Mesenchymal stem cell (in vitro differentiated cells and primary cell): ENCODE data around the gene PRKG1.

Source experiments
- DNase-seq: peaks from one replicate; pipeline ENCODE4 v3.0.0-alpha.2; 2013
- H2AFZ ChIP-seq: one replicate; pipeline ENCODE4 v1.6.1; 2013; ENCODE audit warnings: low read depth, mild to moderate bottlenecking, control low read depth, inconsistent platforms, low read length, moderate library complexity
- H2AK5ac ChIP-seq: 2 replicates; pipeline ENCODE4 v1.6.1; 2013; ENCODE audit warnings: low read length, moderate library complexity, mild to moderate bottlenecking, inconsistent platforms; ENCODE audit not compliant: severe bottlenecking
- H2BK120ac ChIP-seq: one replicate; pipeline ENCODE4 v1.6.1; 2013; ENCODE audit warnings: low read depth, mild to moderate bottlenecking, inconsistent platforms, low read length, moderate library complexity
- H2BK12ac ChIP-seq, 2 experiments: one replicate each; pipeline ENCODE4 v1.6.1; 2013; ENCODE audit warnings: inconsistent platforms in 2 of 2, low read length in 2 of 2, mild to moderate bottlenecking in 2 of 2, moderate library complexity in 2 of 2, control low read depth in 1 of 2
- H2BK15ac ChIP-seq: one replicate; pipeline ENCODE4 v1.6.1; 2013; ENCODE audit warnings: mild to moderate bottlenecking, low read depth, inconsistent platforms; ENCODE audit not compliant: poor library complexity, severe bottlenecking
- H2BK5ac ChIP-seq: 2 replicates; pipeline ENCODE4 v1.6.1; 2013; ENCODE audit warnings: low read depth, mild to moderate bottlenecking, low read length, control low read depth, inconsistent platforms; ENCODE audit not compliant: poor library complexity, severe bottlenecking
- H3K14ac ChIP-seq, 2 experiments: one replicate each; pipeline ENCODE4 v1.6.1; 2013; ENCODE audit warnings: inconsistent platforms in 2 of 2, low read length in 2 of 2, control low read depth in 1 of 2, mild to moderate bottlenecking in 1 of 2, moderate library complexity in 1 of 2
- H3K18ac ChIP-seq, 2 experiments: one replicate each; pipeline ENCODE4 v1.6.1; 2013; ENCODE audit warnings: inconsistent platforms in 2 of 2, low read length in 2 of 2, control low read depth in 1 of 2, low read depth in 1 of 2, mild to moderate bottlenecking in 1 of 2
- H3K23ac ChIP-seq, 2 experiments: one replicate each; pipeline ENCODE4 v1.6.1; 2013; ENCODE audit warnings: inconsistent platforms in 2 of 2, low read length in 2 of 2, mild to moderate bottlenecking in 2 of 2, moderate library complexity in 2 of 2, control low read depth in 1 of 2
- H3K27ac ChIP-seq: 2 replicates; pipeline ENCODE4 v1.5.1; 2013; ENCODE audit warnings: mild to moderate bottlenecking, moderate library complexity, low read length, control low read depth, inconsistent platforms; ENCODE audit not compliant: poor library complexity, severe bottlenecking
- H3K27me3 ChIP-seq, 2 experiments: 2 replicates each; pipeline versions ENCODE4 v1.6.1 to v1.7.0; 2013; ENCODE audit warnings: low read length in 2 of 2, mild to moderate bottlenecking in 2 of 2, moderate library complexity in 2 of 2, control low read depth in 1 of 2, inconsistent platforms in 1 of 2; ENCODE audit not compliant: control insufficient read depth in 1 of 2, insufficient read depth in 1 of 2
- H3K36me3 ChIP-seq, 2 experiments: 2 replicates each; pipeline versions ENCODE4 v1.6.1 to v1.7.0; 2013; ENCODE audit warnings: low read length in 2 of 2, control low read depth in 1 of 2, inconsistent platforms in 1 of 2, low read depth in 1 of 2, mild to moderate bottlenecking in 1 of 2; ENCODE audit not compliant: insufficient read depth in 2 of 2, control insufficient read depth in 1 of 2
- H3K4ac ChIP-seq, 2 experiments: one replicate each; pipeline ENCODE4 v1.6.1; 2013; ENCODE audit warnings: inconsistent platforms in 2 of 2, low read length in 2 of 2, mild to moderate bottlenecking in 2 of 2, moderate library complexity in 2 of 2, control low read depth in 1 of 2, low read depth in 1 of 2
- H3K4me1 ChIP-seq: 2 replicates; pipeline ENCODE4 v1.6.1; 2013; ENCODE audit warnings: low read depth, low read length, control low read depth; ENCODE audit not compliant: control insufficient read depth, insufficient read depth
- H3K4me2 ChIP-seq: 2 replicates; pipeline ENCODE4 v1.6.1; 2013; ENCODE audit warnings: low read length, mild to moderate bottlenecking, inconsistent platforms; ENCODE audit not compliant: poor library complexity, severe bottlenecking
- H3K4me3 ChIP-seq, 2 experiments: 2 replicates each; pipeline versions ENCODE4 v1.5.1 to v1.7.0; 2013; ENCODE audit warnings: low read length in 2 of 2, mild to moderate bottlenecking in 2 of 2, control low read depth in 1 of 2, low read depth in 1 of 2; ENCODE audit not compliant: insufficient read depth in 1 of 2
- H3K79me1 ChIP-seq: replicated peaks from 2 replicates; pipeline ENCODE4 v1.6.1; 2013; ENCODE audit warnings: mild to moderate bottlenecking, control low read depth, low read length, inconsistent platforms; ENCODE audit not compliant: poor library complexity, severe bottlenecking
- H3K9ac ChIP-seq: 2 replicates; pipeline ENCODE4 v1.7.0; 2013; ENCODE audit warnings: mild to moderate bottlenecking, low read length, moderate library complexity
- H3K9me3 ChIP-seq: 2 replicates; pipeline ENCODE4 v1.7.0; 2013; ENCODE audit warnings: mild to moderate bottlenecking, low read length; ENCODE audit not compliant: control insufficient read depth
- H4K8ac ChIP-seq: one replicate; pipeline ENCODE4 v1.6.1; 2013; ENCODE audit warnings: inconsistent platforms, mild to moderate bottlenecking, low read length, moderate library complexity
- H4K91ac ChIP-seq: one replicate; pipeline ENCODE4 v1.6.1; 2013; ENCODE audit warnings: mild to moderate bottlenecking, low read length, inconsistent platforms
- WGBS: methylation state at CpG from one replicate; pipeline ENCODE4 v1.1.7; 2013; ENCODE audit warnings: mixed read lengths; 5-methylcytosine and 5-hydroxymethylcytosine counted together

PRKG1 gene

GRCh38 chr10:51242393-51242792 is 168.1 kb downstream of the PRKG1 start:
- Histone ChIP-seq H2BK12ac (no peak overlapping the region), H3K4me3 (no peak overlapping the region), H3K4me2 (no peak overlapping the region), H3K27me3 (no peaks in the 10 kb centered on the region), H2BK15ac (no peak overlapping the region), H3K14ac (no peak overlapping the region), H2BK120ac (no peak overlapping the region), H3K18ac (no peak overlapping the region), H3K9ac (no peak overlapping the region), H3K4me1 (no peaks in the 10 kb centered on the region), H4K91ac (no peak overlapping the region), H3K4ac (no peak overlapping the region), H3K23ac (no peak overlapping the region), H4K8ac (no peak overlapping the region), H3K27ac (no peak overlapping the region), H3K36me3 (no peaks in the 10 kb centered on the region), H2AFZ (no peak overlapping the region), H2AK5ac (no peak overlapping the region), H3K79me1 (no peaks in the 10 kb centered on the region), H2BK5ac (no peak overlapping the region), H3K9me3 (no peaks in the 10 kb centered on the region)
- DNase-seq, result no peak
- WGBS, result 91% methylated on average over 2 of the region's 2 CpGs

- WGBS, result no CpG with 5 or more reads among the region's 1 CpG
These were observed 170.0 kb downstream of the PRKG1 start for GRCh38 chr10:51244309-51244708.

GRCh38 chr10:51244748-51245490 is 170.6 kb downstream of the PRKG1 start:
- H3K4ac ChIP-seq, result no peak overlapping the region
- no peak overlapping the region for H2BK15ac ChIP-seq
- H3K27ac ChIP-seq, result peak overlapping the region; percentile 56
- H4K91ac ChIP-seq, result no peak overlapping the region
- no peak overlapping the region for H2BK12ac ChIP-seq
- no peak overlapping the region for H3K18ac ChIP-seq
- H3K27me3 ChIP-seq, result no peaks in the 10 kb centered on the region
- no peak overlapping the region for H2AFZ ChIP-seq
- H4K8ac ChIP-seq, result no peak overlapping the region
- H3K79me1 ChIP-seq, result no peaks in the 10 kb centered on the region
- H3K4me1 ChIP-seq, result no peaks in the 10 kb centered on the region
- H3K36me3 ChIP-seq, result no peaks in the 10 kb centered on the region
- H3K4me2 ChIP-seq, result no peak overlapping the region
- H3K23ac ChIP-seq, result no peak overlapping the region
- no peak overlapping the region for H2BK5ac ChIP-seq
- no peaks in the 10 kb centered on the region for H3K9me3 ChIP-seq
- peak overlapping the region in 1 of 2 experiments; percentile 20 for H3K4me3 ChIP-seq
- peak; percentile 59 for DNase-seq
- H2AK5ac ChIP-seq, result no peak overlapping the region
- no peak overlapping the region for H2BK120ac ChIP-seq
- WGBS, result 28% methylated on average over 3 of the region's 4 CpGs
- no peak overlapping the region for H3K14ac ChIP-seq
- H3K9ac ChIP-seq, result peak overlapping the region; percentile 56

More at GRCh38 chr10:51244309-51244708, 170.0 kb downstream of the PRKG1 start:
- Histone ChIP-seq H2BK120ac (no peak overlapping the region), H2AFZ (no peak overlapping the region), H3K27me3 (no peaks in the 10 kb centered on the region), H3K9ac (peak overlapping the region; percentile 56), H3K14ac (no peak overlapping the region), H3K27ac (peak overlapping the region; percentile 68), H2BK15ac (no peak overlapping the region), H4K8ac (no peak overlapping the region), H4K91ac (no peak overlapping the region), H2AK5ac (no peak overlapping the region), H3K18ac (no peak overlapping the region), H3K9me3 (no peaks in the 10 kb centered on the region), H3K4ac (no peak overlapping the region), H3K4me2 (peak overlapping the region; percentile 47), H2BK12ac (no peak overlapping the region), H3K4me1 (no peaks in the 10 kb centered on the region), H3K79me1 (no peaks in the 10 kb centered on the region), H3K4me3 (peak overlapping the region in 1 of 2 experiments; percentile 20), H2BK5ac (no peak overlapping the region), H3K23ac (no peak overlapping the region), H3K36me3 (no peaks in the 10 kb centered on the region)
- peak; percentile 32 for DNase-seq

GRCh38 chr10:51246156-51246555 is 171.9 kb downstream of the PRKG1 start:
- no peaks in the 10 kb centered on the region for H3K36me3 ChIP-seq
- no CpG with 5 or more reads among the region's 1 CpG for WGBS
- no peak overlapping the region for H2BK5ac ChIP-seq
- no peak for DNase-seq
- no peak overlapping the region for H4K91ac ChIP-seq
- H3K4me3 ChIP-seq, result no peak overlapping the region
- no peaks in the 10 kb centered on the region for H3K27me3 ChIP-seq
- H2BK15ac ChIP-seq, result no peak overlapping the region
- no peak overlapping the region for H2AK5ac ChIP-seq
- no peaks in the 10 kb centered on the region for H3K4me1 ChIP-seq
- no peak overlapping the region for H3K27ac ChIP-seq
- no peak overlapping the region for H3K4me2 ChIP-seq
- no peaks in the 10 kb centered on the region for H3K79me1 ChIP-seq
- no peak overlapping the region for H3K9ac ChIP-seq
- no peaks in the 10 kb centered on the region for H3K9me3 ChIP-seq
- H3K14ac ChIP-seq, result no peak overlapping the region
- H2BK12ac ChIP-seq, result no peak overlapping the region
- no peak overlapping the region for H4K8ac ChIP-seq
- no peak overlapping the region for H2BK120ac ChIP-seq
- no peak overlapping the region for H2AFZ ChIP-seq
- H3K4ac ChIP-seq, result no peak overlapping the region
- H3K23ac ChIP-seq, result no peak overlapping the region
- no peak overlapping the region for H3K18ac ChIP-seq
